Fibroblast of the aortic adventitia (primary cell): Measurements from ENCODE around the gene TCF12. TPM values are rescaled to one million over a fixed set of nuclear protein-coding genes. Genes with fewer than 3 reads are reported as not detected.
A peak's percentile ranks its signal among the peaks of the same experiment; 100 is the strongest.

ENCODE experiments used
- DNase-seq: peaks from one replicate; pipeline ENCODE4 v3.0.0-alpha.2; 2010; ENCODE audit warnings: low read depth
- H3K4me3 ChIP-seq: 2 replicates; pipeline ENCODE4 v1.5.1; 2011; ENCODE audit warnings: low read depth, mild to moderate bottlenecking, control low read depth, low read length, moderate library complexity
- CTCF ChIP-seq: IDR thresholded peaks from 2 replicates; pipeline ENCODE4 v1.5.1; 2011; ENCODE audit warnings: mild to moderate bottlenecking, low read length, control low read depth, inconsistent platforms; ENCODE audit not compliant: insufficient read depth
- total RNA-seq: library from RNA; depleted of rRNA; stranded (reverse); fragments of >200 nt; gene quantifications from 2 replicates; pipeline ENCODE4 v1.2.3, GENCODE V29; 2012; ENCODE audit warnings: low replicate concordance

Gene TCF12
- total RNA-seq, 1 donor = 89.2 TPM

- DNase-seq = no peak
- TF ChIP-seq CTCF = no peak
- H3K4me3 ChIP-seq = no peak overlapping the region
Observed at GRCh38 chr15:57319226-57319918, 400.9 kb downstream of the TCF12 start.

- H3K4me3 ChIP-seq = no peak overlapping the region
- TF ChIP-seq CTCF = no peak
- no peak for DNase-seq
Observed at GRCh38 chr15:57319919-57320560, 401.6 kb downstream of the TCF12 start.

GRCh38 chr15:57320631-57321220 lies 402.3 kb downstream of the TCF12 start:
- DNase-seq = peak; percentile 67
- no peak overlapping the region for H3K4me3 ChIP-seq
- no peak for TF ChIP-seq CTCF

GRCh38 chr15:57321485-57321884 lies 403.0 kb downstream of the TCF12 start:
- no peak overlapping the region for H3K4me3 ChIP-seq
- TF ChIP-seq CTCF = no peak
- DNase-seq = no peak

- no peak for TF ChIP-seq CTCF
Observed at GRCh38 chr15:57321973-57322601, 403.6 kb downstream of the TCF12 start.

GRCh38 chr15:57322602-57323250 lies 404.3 kb downstream of the TCF12 start:
- DNase-seq = no peak
- H3K4me3 ChIP-seq = no peak overlapping the region
- no peak for TF ChIP-seq CTCF

More at GRCh38 chr15:57321973-57322601, 403.6 kb downstream of the TCF12 start:
- no peak overlapping the region for H3K4me3 ChIP-seq
- no peak for DNase-seq
